Activated B cell treated with CpG ODN at 0.5 μM for 24 hours (primary cell): Measurements from ENCODE around the gene IRF1. TPM values are rescaled to one million over a fixed set of nuclear protein-coding genes. Genes with fewer than 3 reads are reported as not detected.
A peak's percentile ranks its signal among the peaks of the same experiment; 100 is the strongest.
"Not testable (repeated sequence)": the region's sequence is repeated elsewhere in the genome, so short reads cannot be mapped to it uniquely, and the experiment has no call there.

Source experiments
- ATAC-seq: fragments of 200-7000 bp; cut with Tn5 transposase; one replicate; pipeline ENCODE4 v1.10.0; 2021; ENCODE audit warnings: low read depth, mild to moderate bottlenecking, moderate library complexity
- CTCF ChIA-PET: fragments of 350-600 bp; sonication (Branson Sonifier 250); formaldehyde crosslinking; loops from one replicate; lab custom pipeline; 2021; ENCODE audit warnings: antibody characterized with exemption; lab: Charles Lee
- POLR2A ChIA-PET: fragments of 350-600 bp; sonication (Branson Sonifier 250); formaldehyde crosslinking; loops from one replicate; lab custom pipeline; 2021; ENCODE audit warnings: antibody characterized with exemption; lab: Charles Lee
- DNase-seq: peaks from one replicate; pipeline ENCODE4 v3.0.0; 2022
- H3K27ac Mint-ChIP-seq: one replicate; pipeline ENCODE4 v1.8.0; 2020; ENCODE audit warnings: mixed read lengths
- H3K27me3 Mint-ChIP-seq: one replicate; pipeline ENCODE4 v1.8.0; 2021; ENCODE audit warnings: mixed read lengths
- H3K36me3 Mint-ChIP-seq: one replicate; pipeline ENCODE4 v1.8.0; 2021; ENCODE audit warnings: low read depth, mixed read lengths
- H3K4me1 Mint-ChIP-seq: one replicate; pipeline ENCODE4 v1.8.0; 2021; ENCODE audit warnings: mixed read lengths
- H3K4me3 Mint-ChIP-seq: one replicate; pipeline ENCODE4 v1.8.0; 2020; ENCODE audit warnings: mild to moderate bottlenecking, mixed read lengths
- H3K9me3 Mint-ChIP-seq: one replicate; pipeline ENCODE4 v1.8.0; 2020; ENCODE audit warnings: mixed read lengths
- intact Hi-C: fragments of 100-400 bp; cut with micrococcal nuclease; formaldehyde crosslinking; loops from one replicate; pipeline ENCODE4 v1.15.1; 2024
- total RNA-seq: library from RNA; stranded (reverse); gene quantifications from 2 replicates; pipeline ENCODE4 v1.2.3, GENCODE V29; 2022
- TF ChIP-seq, protein P1 (sequence below): fragments of 200-600 bp; IDR thresholded peaks from one replicate; pipeline ENCODE4 v1.8.0; 2022; ENCODE audit warnings: antibody characterized with exemption, mild to moderate bottlenecking

The IRF1 gene
- total RNA-seq, 1 donor from 2014 or later, result 134 TPM

DNA sequence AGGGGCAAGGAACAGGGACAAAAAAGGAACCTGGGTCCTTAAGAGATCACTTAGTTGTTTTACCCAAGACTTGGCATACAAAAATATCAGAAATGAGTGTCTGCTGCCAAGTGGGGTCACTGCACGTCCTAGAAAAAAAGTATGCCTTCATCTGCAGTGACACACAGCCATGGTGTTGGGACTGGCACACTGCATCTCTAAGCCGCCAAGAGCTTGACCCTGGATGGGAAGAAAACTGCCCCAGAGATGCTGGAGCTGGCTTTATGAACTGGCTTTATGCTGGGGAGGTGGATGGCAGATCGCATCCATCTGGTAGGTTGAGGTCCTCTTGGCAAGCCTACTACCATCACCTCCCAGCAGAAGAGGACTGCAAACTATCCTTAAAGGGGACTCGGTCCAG, 51.7 kb downstream of the IRF1 start:
- Mint-ChIP-seq H3K4me1 (peaks cover 60% of the 10 kb centered on the region), H3K27me3 (no peaks in the 10 kb centered on the region), H3K4me3 (no peak overlapping the region), H3K27ac (peak overlapping the region; percentile 35), H3K9me3 (no peaks in the 10 kb centered on the region), H3K36me3 (peaks cover 29% of the 10 kb centered on the region)
- POLR2A ChIA-PET, result interaction anchor here (0.8 to 6.1 kb wide), 6 partner anchors 13 to 51 kb away, joined by 3 to 39 read pairs (median 6); partner anchors contain the start of gene IRF1
- intact Hi-C loops, result no loop called here
- DNase-seq (no peak), ATAC-seq (no peak)
- TF ChIP-seq, protein P1, sequence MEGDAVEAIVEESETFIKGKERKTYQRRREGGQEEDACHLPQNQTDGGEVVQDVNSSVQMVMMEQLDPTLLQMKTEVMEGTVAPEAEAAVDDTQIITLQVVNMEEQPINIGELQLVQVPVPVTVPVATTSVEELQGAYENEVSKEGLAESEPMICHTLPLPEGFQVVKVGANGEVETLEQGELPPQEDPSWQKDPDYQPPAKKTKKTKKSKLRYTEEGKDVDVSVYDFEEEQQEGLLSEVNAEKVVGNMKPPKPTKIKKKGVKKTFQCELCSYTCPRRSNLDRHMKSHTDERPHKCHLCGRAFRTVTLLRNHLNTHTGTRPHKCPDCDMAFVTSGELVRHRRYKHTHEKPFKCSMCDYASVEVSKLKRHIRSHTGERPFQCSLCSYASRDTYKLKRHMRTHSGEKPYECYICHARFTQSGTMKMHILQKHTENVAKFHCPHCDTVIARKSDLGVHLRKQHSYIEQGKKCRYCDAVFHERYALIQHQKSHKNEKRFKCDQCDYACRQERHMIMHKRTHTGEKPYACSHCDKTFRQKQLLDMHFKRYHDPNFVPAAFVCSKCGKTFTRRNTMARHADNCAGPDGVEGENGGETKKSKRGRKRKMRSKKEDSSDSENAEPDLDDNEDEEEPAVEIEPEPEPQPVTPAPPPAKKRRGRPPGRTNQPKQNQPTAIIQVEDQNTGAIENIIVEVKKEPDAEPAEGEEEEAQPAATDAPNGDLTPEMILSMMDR, result no peak
- CTCF ChIA-PET, result interaction anchor here (1.1 to 1.4 kb wide), 3 partner anchors 8 to 51 kb away, joined by 3 to 6 read pairs (median 3); no protein-coding TSS in a partner anchor

- CTCF ChIA-PET, result interaction anchor here (0.9 to 1.8 kb wide), 5 partner anchors 9 to 63 kb away, joined by 3 to 6 read pairs (median 3); no protein-coding TSS in a partner anchor
These were observed 52.3 kb downstream of the IRF1 start for GRCh38 chr5:132438267-132438645.

GRCh38 chr5:132437604-132438266, 52.8 kb downstream of the IRF1 start:
- Mint-ChIP-seq H3K4me3 (peak overlapping the region; percentile 48), H3K27ac (peak overlapping the region; percentile 74), H3K4me1 (peaks cover 60% of the 10 kb centered on the region), H3K27me3 (no peaks in the 10 kb centered on the region), H3K36me3 (peaks cover 34% of the 10 kb centered on the region), H3K9me3 (no peaks in the 10 kb centered on the region)
- intact Hi-C loops, result loop anchor here (1.0 to 2.0 kb wide), 4 partner anchors 9 to 40 kb away; no protein-coding TSS in a partner anchor
- DNase-seq (no peak), ATAC-seq (peak; percentile 96)
- POLR2A ChIA-PET, result interaction anchor here (0.8 to 6.1 kb wide), 8 partner anchors 10 to 59 kb away, joined by 3 to 39 read pairs (median 8); partner anchors contain the start of gene IRF1
- CTCF ChIA-PET, result interaction anchor here (0.9 to 1.8 kb wide), 4 partner anchors 9 to 63 kb away, joined by 3 to 4 read pairs (median 3); no protein-coding TSS in a partner anchor
- TF ChIP-seq, protein P1, result no peak

More at GRCh38 chr5:132438267-132438645, 52.3 kb downstream of the IRF1 start:
- H3K27me3 Mint-ChIP-seq, H3K9me3 Mint-ChIP-seq, DNase-seq, ATAC-seq, intact Hi-C loops, H3K4me3 Mint-ChIP-seq: not testable (repeated sequence)
- peaks cover 60% of the 10 kb centered on the region for H3K4me1 Mint-ChIP-seq
- H3K27ac Mint-ChIP-seq, result peak overlapping the region; percentile 74
- POLR2A ChIA-PET, result interaction anchor here (1.0 to 6.1 kb wide), 7 partner anchors 9 to 52 kb away, joined by 3 to 39 read pairs (median 7); partner anchors contain the start of gene IRF1
- peaks cover 29% of the 10 kb centered on the region for H3K36me3 Mint-ChIP-seq

- no peaks in the 10 kb centered on the region for H3K27me3 Mint-ChIP-seq
- CTCF ChIA-PET, result interaction anchor here (1.8 to 2.0 kb wide), 2 partner anchors 9 to 53 kb away, joined by 4 to 6 read pairs; partner anchors contain the start of gene IRF1
These were observed 53.6 kb downstream of the IRF1 start for GRCh38 chr5:132436936-132437335.

DNA sequence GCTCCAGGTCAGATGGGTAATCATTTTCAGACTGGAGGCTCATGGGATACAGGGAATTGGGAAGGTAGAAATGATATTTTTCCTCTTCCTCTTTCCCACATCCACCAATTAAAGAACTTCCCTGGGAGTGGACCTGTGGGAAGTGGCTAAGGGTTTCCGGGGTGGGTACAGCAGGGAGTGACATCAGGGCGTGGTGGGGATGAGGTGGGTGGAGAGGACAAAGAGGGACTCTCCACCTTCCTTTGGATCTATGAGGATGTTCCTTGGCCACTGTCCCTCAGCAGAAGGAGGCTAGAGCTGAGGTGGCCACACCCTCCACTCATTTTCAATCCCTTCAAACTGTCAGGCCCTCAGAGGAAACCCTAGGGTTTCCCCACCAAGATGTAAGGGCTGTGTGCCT, 54.7 kb downstream of the IRF1 start:
- ATAC-seq (no peak), DNase-seq (no peak)
- TF ChIP-seq, protein P1, result no peak
- POLR2A ChIA-PET, result interaction anchor here (1.0 to 6.1 kb wide), 5 partner anchors 10 to 54 kb away, joined by 3 to 39 read pairs (median 13); partner anchors contain the start of gene IRF1
- Mint-ChIP-seq H3K4me3 (no peak overlapping the region), H3K27me3 (no peaks in the 10 kb centered on the region), H3K4me1 (peaks cover 68% of the 10 kb centered on the region), H3K27ac (no peak overlapping the region), H3K36me3 (peaks cover 32% of the 10 kb centered on the region), H3K9me3 (no peaks in the 10 kb centered on the region)
- intact Hi-C loops, result loop anchor here (2.0 kb wide), 1 partner anchor 15 kb away; no protein-coding TSS in a partner anchor
- CTCF ChIA-PET, result interaction anchor here (1.2 to 2.0 kb wide), 2 partner anchors 10 to 54 kb away, joined by 3 to 6 read pairs; partner anchors contain the start of gene IRF1

More at GRCh38 chr5:132436936-132437335, 53.6 kb downstream of the IRF1 start:
- POLR2A ChIA-PET, result interaction anchor here (0.8 to 6.1 kb wide), 9 partner anchors 11 to 59 kb away, joined by 3 to 39 read pairs (median 3); partner anchors contain the start of gene IRF1
- no peak for DNase-seq
- H3K9me3 Mint-ChIP-seq, result no peaks in the 10 kb centered on the region
- peak overlapping the region; percentile 74 for H3K27ac Mint-ChIP-seq
- H3K36me3 Mint-ChIP-seq, result peaks cover 30% of the 10 kb centered on the region
- TF ChIP-seq, protein P1, result no peak
- ATAC-seq, result no peak
- intact Hi-C loops, result loop anchor here (1.0 to 2.0 kb wide), 4 partner anchors 9 to 40 kb away; no protein-coding TSS in a partner anchor
- H3K4me1 Mint-ChIP-seq, result peaks cover 61% of the 10 kb centered on the region
- H3K4me3 Mint-ChIP-seq, result no peak overlapping the region
